Endothelial cell of umbilical vein (primary cell): Measurements from ENCODE around the gene ATAD5. TPM values are rescaled to one million over a fixed set of nuclear protein-coding genes. Genes with fewer than 3 reads are reported as not detected.

ENCODE experiments used
- BruUV-seq: library from RNA; stranded (reverse); fragments of 400-500 nt; replicated peaks from 2 replicates; lab custom pipeline; 2021; lab: Mats Ljungman, UMichigan
- CTCF ChIA-PET: fragments of 300-600, 350-600 bp; sonication (Branson Sonifier 250); formaldehyde crosslinking; loops from one replicate; lab custom pipeline; 2021; ENCODE audit warnings: antibody characterized with exemption, inconsistent platforms; lab: Charles Lee
- POLR2A ChIA-PET: fragments of 300-600, 350-600 bp; sonication (Branson Sonifier 250); formaldehyde crosslinking; loops from one replicate; lab custom pipeline; 2021; ENCODE audit warnings: antibody characterized with exemption, inconsistent platforms; lab: Charles Lee
- DNase-seq: peaks from one replicate; pipeline ENCODE4 v3.0.0-alpha.2; 2011; ENCODE audit warnings: low read depth, low spot score
- FAIRE-seq: peaks from 2 replicates; lab custom pipeline; 2011; peaks lifted over from hg19 to GRCh38; lab: Jason Lieb, UNC
- H2AFZ ChIP-seq: 2 replicates; pipeline ENCODE4 v1.6.0; 2012; ENCODE audit warnings: low read depth, low read length, control low read depth, inconsistent platforms
- H3K27ac ChIP-seq: 2 replicates; pipeline ENCODE4 v1.5.1; 2011; ENCODE audit warnings: low read depth, mild to moderate bottlenecking, control low read depth, low read length, moderate library complexity; ENCODE audit not compliant: insufficient read depth
- H3K27me3 ChIP-seq, 2 experiments: 2 replicates each; pipeline versions ENCODE4 v1.6.0 to v1.6.1; 2011; ENCODE audit warnings: low read length in 2 of 2, mixed read lengths in 1 of 2; ENCODE audit not compliant: control insufficient read depth in 2 of 2, insufficient read depth in 2 of 2
- H3K36me3 ChIP-seq, 2 experiments: 2 replicates in 1 of 2; 3 replicates in 1 of 2; pipeline ENCODE4 v1.5.1; 2011; ENCODE audit warnings: low read length in 2 of 2, mild to moderate bottlenecking in 1 of 2, moderate library complexity in 1 of 2; ENCODE audit not compliant: control insufficient read depth in 2 of 2, insufficient read depth in 2 of 2; ENCODE audit errors: extremely low read depth in 1 of 2
- H3K4me1 ChIP-seq: 3 replicates; pipeline ENCODE4 v1.5.1; 2011; ENCODE audit warnings: mild to moderate bottlenecking, low read length; ENCODE audit not compliant: control insufficient read depth, insufficient read depth; ENCODE audit errors: extremely low read depth
- H3K4me2 ChIP-seq: 2 replicates; pipeline ENCODE4 v1.6.1; 2011; ENCODE audit warnings: low read length, control low read depth, mixed read lengths; ENCODE audit not compliant: insufficient read depth
- H3K4me3 ChIP-seq, 3 experiments: fragments of 200-600 bp in 1 of 3; sonication (generic), shearing (Covaris generic) in 1 of 3; replicated peaks in 1 of 3; 2 replicates each; pipeline ENCODE4 v1.5.1; 2011 to 2016; ENCODE audit warnings: control low read depth in 3 of 3, low read length in 3 of 3, mild to moderate bottlenecking in 2 of 3, inconsistent platforms in 1 of 3, low read depth in 1 of 3, moderate library complexity in 1 of 3; ENCODE audit not compliant: insufficient read depth in 1 of 3
- H3K79me2 ChIP-seq: 2 replicates; pipeline ENCODE4 v1.6.0; 2012; ENCODE audit warnings: low read length, inconsistent platforms; ENCODE audit not compliant: control insufficient read depth, insufficient read depth
- H3K9ac ChIP-seq: replicated peaks from 2 replicates; pipeline ENCODE3; 2011; ENCODE audit warnings: low read length, control low read depth; ENCODE audit not compliant: insufficient read depth; ENCODE audit errors: extremely low read depth
- H3K9me1 ChIP-seq: replicated peaks from 3 replicates; pipeline ENCODE4 v1.6.0; 2011; ENCODE audit warnings: mild to moderate bottlenecking, low read length; ENCODE audit not compliant: control insufficient read depth, insufficient read depth; ENCODE audit errors: extremely low read depth
- H3K9me3 ChIP-seq: replicated peaks from 2 replicates; pipeline ENCODE4 v1.5.1; 2012; ENCODE audit warnings: low read length, inconsistent platforms; ENCODE audit not compliant: control insufficient read depth, insufficient read depth
- H4K20me1 ChIP-seq: replicated peaks from 2 replicates; pipeline ENCODE3; 2011; ENCODE audit warnings: mild to moderate bottlenecking, low read length; ENCODE audit not compliant: control insufficient read depth, insufficient read depth; ENCODE audit errors: extremely low read depth
- CTCF ChIP-seq, 2 donors: IDR thresholded peaks; 1 replicate in 1 of 2; 2 replicates in 1 of 2; pipeline ENCODE4 v1.5.1; 2011; ENCODE audit warnings: low read length in 2 of 2, mild to moderate bottlenecking in 2 of 2, moderate library complexity in 2 of 2, control low read depth in 1 of 2, inconsistent platforms in 1 of 2, low read depth in 1 of 2; ENCODE audit not compliant: insufficient read depth in 1 of 2; ENCODE audit errors: extremely low read depth in 1 of 2
- EZH2 ChIP-seq: IDR thresholded peaks from 2 replicates; pipeline ENCODE4 v1.6.1; 2012; ENCODE audit warnings: borderline replicate concordance, low read depth, mild to moderate bottlenecking, moderate library complexity, low read length, inconsistent platforms; ENCODE audit not compliant: severe bottlenecking
- FOS ChIP-seq: IDR thresholded peaks from 2 replicates; pipeline ENCODE4 v1.6.1; 2011; ENCODE audit warnings: mild to moderate bottlenecking, low read length, moderate library complexity, borderline replicate concordance; ENCODE audit not compliant: insufficient read depth
- GATA2 ChIP-seq: IDR thresholded peaks from 2 replicates; pipeline ENCODE4 v1.7.0; 2011; ENCODE audit warnings: low read depth, mild to moderate bottlenecking, moderate library complexity, mixed read lengths, low read length; ENCODE audit not compliant: insufficient read length, insufficient read depth
- JUN ChIP-seq: IDR thresholded peaks from 2 replicates; pipeline ENCODE4 v1.6.1; 2011; ENCODE audit warnings: borderline replicate concordance, low read depth; ENCODE audit not compliant: insufficient read length, insufficient read depth
- MAX ChIP-seq: IDR thresholded peaks from 2 replicates; pipeline ENCODE4 v1.6.1; 2011; ENCODE audit not compliant: insufficient read depth, insufficient read length
- MYC ChIP-seq: IDR thresholded peaks from one replicate; pipeline ENCODE4 v1.6.1; 2011; ENCODE audit warnings: mild to moderate bottlenecking, low read depth, low read length
- POLR2A ChIP-seq: IDR thresholded peaks from 2 replicates; pipeline ENCODE4 v1.6.1; 2012; ENCODE audit warnings: low read depth, mild to moderate bottlenecking, control low read depth, low read length
- POLR2AphosphoS5 ChIP-seq: IDR thresholded peaks from 2 replicates; pipeline ENCODE4 v1.6.1; 2012; ENCODE audit warnings: low read depth, mild to moderate bottlenecking, control low read depth, low read length, moderate library complexity; ENCODE audit not compliant: insufficient read depth
- dilution Hi-C: fragments of 300-500 bp; cut with MboI; formaldehyde crosslinking; loops from one replicate; pipeline ENCODE4 v1.15.0; 2019; ENCODE audit warnings: low sequenced_read_pairs; ENCODE audit not compliant: extremely low pct_ligation_motif_present
- intact Hi-C: fragments of 100-400 bp; cut with micrococcal nuclease; formaldehyde crosslinking; loops from one replicate; pipeline ENCODE4 v1.10.0; 2022
- polyA plus RNA-seq, 4 experiments: library from polyadenylated mRNA; depleted of rRNA in 3 of 4; stranded (reverse) in 3 of 4; unstranded in 1 of 4; fragments of >200 nt; gene quantifications; 2 replicates each; pipeline versions ENCODE4 v1.2.1 to v1.2.3, GENCODE V29; 2011 to 2012; ENCODE audit warnings: missing spikeins in 1 of 4
- total RNA-seq: library from RNA; stranded (reverse); gene quantifications from 2 replicates; pipeline ENCODE4 v1.2.3, GENCODE V29; 2021

Gene ATAD5
- total and polyA plus RNA-seq, 2 donors (not counting 3 experiments of a cell fraction or from before 2014, with no cell fraction given), result 0.80 to 9.4 TPM

- H3K9me3 ChIP-seq, result no peaks in the 10 kb centered on the region
- dilution Hi-C loops (no loop called here), intact Hi-C loops (no loop called here)
- H3K9ac ChIP-seq, result no peak overlapping the region
- no peak overlapping the region for H3K4me2 ChIP-seq
- POLR2A ChIA-PET, result no interaction called here
- no peak for FAIRE-seq
- no peak for DNase-seq
- no TSS peak for BruUV-seq
- H4K20me1 ChIP-seq, result no peaks in the 10 kb centered on the region
- H3K79me2 ChIP-seq, result no peaks in the 10 kb centered on the region
- H3K27me3 ChIP-seq, result no peaks in the 10 kb centered on the region
- H3K27ac ChIP-seq, result no peak overlapping the region
- TF ChIP-seq POLR2AphosphoS5 (no peak), MYC (no peak), POLR2A (no peak), JUN (no peak), EZH2 (no peak)
- no peaks in the 10 kb centered on the region for H3K9me1 ChIP-seq
- peaks cover 8 to 12% of the 10 kb centered on the region in 2 experiments for H3K36me3 ChIP-seq
- no peaks in the 10 kb centered on the region for H3K4me1 ChIP-seq
- CTCF ChIA-PET, result no interaction called here
- no peak overlapping the region for H2AFZ ChIP-seq
- no peak overlapping the region for H3K4me3 ChIP-seq
These were observed 41.5 kb upstream of the ATAD5 start for GRCh38 chr17:30790279-30790678.

- Histone ChIP-seq H4K20me1 (no peaks in the 10 kb centered on the region), H3K27me3 (no peaks in the 10 kb centered on the region), H3K36me3 (peaks cover 8 to 12% of the 10 kb centered on the region in 2 experiments), H3K4me3 (no peak overlapping the region), H3K9me3 (no peaks in the 10 kb centered on the region), H3K4me2 (no peak overlapping the region), H3K79me2 (no peaks in the 10 kb centered on the region), H3K9ac (no peak overlapping the region), H2AFZ (no peak overlapping the region), H3K4me1 (no peaks in the 10 kb centered on the region), H3K27ac (no peak overlapping the region), H3K9me1 (no peaks in the 10 kb centered on the region)
- DNase-seq (no peak), FAIRE-seq (no peak)
- BruUV-seq, result no TSS peak
- CTCF ChIA-PET, result no interaction called here
- POLR2A ChIA-PET, result no interaction called here
- intact Hi-C loops (no loop called here), dilution Hi-C loops (no loop called here)
- TF ChIP-seq MYC, result no peak
- TF ChIP-seq POLR2AphosphoS5, result no peak
- no peak for TF ChIP-seq CTCF (IDR thresholded peaks at IDR 0.05; ENCODE audit: extremely low read depth in 1 of 2, insufficient read depth in 1 of 2, low read depth in 1 of 2, low read length in 2 of 2)
- TF ChIP-seq POLR2A, result no peak
- TF ChIP-seq EZH2, result no peak
- TF ChIP-seq GATA2, result no peak
- no peak for TF ChIP-seq JUN
- no peak for TF ChIP-seq FOS
- TF ChIP-seq MAX, result no peak
These were observed 38.3 kb upstream of the ATAD5 start for GRCh38 chr17:30793282-30793977.
